Gastroesophageal sphincter (tissue), 4 donors: ENCODE measurements around the gene KCNJ12. TPM values are rescaled to one million over a fixed set of nuclear protein-coding genes. Genes with fewer than 3 reads are reported as not detected.
"Not testable (repeated sequence)": the region's sequence is repeated elsewhere in the genome, so short reads cannot be mapped to it uniquely, and the experiment has no call there.

ENCODE experiments used
- ATAC-seq: fragments of 150-250 bp; one replicate; pipeline ENCODE4 v1.9.1; 2016; ENCODE audit warnings: mild to moderate bottlenecking, moderate library complexity
- H3K27ac ChIP-seq, 4 donors: fragments of 200-600 bp; sonication (generic) in 3 of 4; 1 replicate in 3 of 4; 2 replicates in 1 of 4; pipeline ENCODE4 v1.5.1; 2016 to 2019
- H3K27me3 ChIP-seq: fragments of 200-600 bp; sonication (generic); one replicate; pipeline ENCODE4 v1.5.1; 2019
- H3K36me3 ChIP-seq, 2 donors: fragments of 200-600 bp; sonication (generic); one replicate each; pipeline ENCODE4 v1.5.1; 2019; ENCODE audit warnings: control low read depth in 1 of 2
- H3K4me1 ChIP-seq, 3 donors: fragments of 200-600 bp; sonication (generic); 1 replicate in 2 of 3; 2 replicates in 1 of 3; pipeline ENCODE4 v1.5.1; 2016 to 2019; ENCODE audit warnings: control low read depth in 2 of 3
- H3K4me3 ChIP-seq, 2 donors: fragments of 200-600 bp; sonication (generic); one replicate each; pipeline ENCODE4 v1.5.1; 2019; ENCODE audit warnings: mild to moderate bottlenecking in 1 of 2, moderate library complexity in 1 of 2
- H3K9me3 ChIP-seq, 3 donors: fragments of 200-600 bp; sonication (generic); one replicate each; pipeline ENCODE4 v1.5.1; 2017 to 2019; ENCODE audit warnings: control low read depth in 2 of 3
- CTCF ChIP-seq, 4 experiments: fragments of 200-600 bp in 2 of 4; fragments of 450-650 bp in 2 of 4; sonication (generic) in 1 of 4; IDR thresholded peaks; one replicate each; pipeline ENCODE4 v1.5.1; 2017 to 2019; ENCODE audit warnings: antibody characterized with exemption in 4 of 4, mild to moderate bottlenecking in 2 of 4, moderate library complexity in 2 of 4
- EP300 ChIP-seq: sonication (generic); formaldehyde crosslinking; IDR thresholded peaks from one replicate; pipeline ENCODE4 v1.6.1; 2017; ENCODE audit warnings: antibody characterized with exemption, mild to moderate bottlenecking
- POLR2A ChIP-seq, 2 donors: fragments of 450-650 bp; IDR thresholded peaks; one replicate each; pipeline ENCODE4 v1.6.1; 2017; ENCODE audit warnings: antibody characterized with exemption in 2 of 2, mild to moderate bottlenecking in 2 of 2, moderate library complexity in 1 of 2
- POLR2AphosphoS5 ChIP-seq: sonication (generic); formaldehyde crosslinking; IDR thresholded peaks from one replicate; pipeline ENCODE4 v1.6.1; 2017; ENCODE audit warnings: antibody characterized with exemption
- WGBS, 2 donors: methylation state at CpG; one replicate each; pipeline ENCODE4 v1.1.5; 2018; ENCODE audit warnings: low coverage in 1 of 2; 5-methylcytosine and 5-hydroxymethylcytosine counted together
- total RNA-seq, 4 donors: library from RNA; depleted of rRNA; stranded (reverse); fragments of >200 nt; gene quantifications; one replicate each; pipeline ENCODE4 v1.1.0, GENCODE V29; 2016

KCNJ12 gene
- total RNA-seq, 4 donors from 2014 or later = 0.78 to 3.1 (median 1.9) TPM

GRCh38 chr17:21419299-21420239, 43.4 kb downstream of the KCNJ12 start:
- no peaks in the 10 kb centered on the region for H3K4me1 ChIP-seq
- no peak overlapping the region for H3K4me3 ChIP-seq
- no peak for TF ChIP-seq EP300
- TF ChIP-seq POLR2A (IDR thresholded peaks at IDR 0.05) = no peak
- no peak for TF ChIP-seq POLR2AphosphoS5
- H3K36me3 ChIP-seq = no peaks in the 10 kb centered on the region
- no peaks in the 10 kb centered on the region for H3K27me3 ChIP-seq
- ATAC-seq = no peak
- H3K27ac ChIP-seq = no peak overlapping the region
- 67 to 82% methylated on average over 6 to 12 of the region's 25 CpGs for WGBS, 2 donors
- no peaks in the 10 kb centered on the region for H3K9me3 ChIP-seq

GRCh38 chr17:21420503-21421090, 44.4 kb downstream of the KCNJ12 start:
- not testable (repeated sequence) for ATAC-seq, H3K27me3 ChIP-seq, H3K4me1 ChIP-seq, H3K4me3 ChIP-seq, H3K36me3 ChIP-seq, H3K9me3 ChIP-seq, H3K27ac ChIP-seq
- no CpG with 5 or more reads among the region's 11 CpGs for WGBS, 2 donors

- not testable (repeated sequence) for H3K9me3 ChIP-seq, H3K27me3 ChIP-seq, H3K36me3 ChIP-seq, H3K4me1 ChIP-seq, H3K4me3 ChIP-seq, H3K27ac ChIP-seq, ATAC-seq
- 84 to 100% methylated on average over 4 to 8 of the region's 20 CpGs for WGBS, 2 donors
Measured at GRCh38 chr17:21421421-21422310, 45.5 kb downstream of the KCNJ12 start.

- not testable (repeated sequence) for H3K4me3 ChIP-seq, H3K27ac ChIP-seq, ATAC-seq, H3K36me3 ChIP-seq, H3K27me3 ChIP-seq, H3K9me3 ChIP-seq, H3K4me1 ChIP-seq
- 70 to 86% methylated on average over 1 to 2 of the region's 14 CpGs for WGBS, 2 donors
Measured at GRCh38 chr17:21422311-21423189, 46.4 kb downstream of the KCNJ12 start.

GRCh38 chr17:21423190-21423493, 47.0 kb downstream of the KCNJ12 start:
- not testable (repeated sequence) for H3K36me3 ChIP-seq, H3K9me3 ChIP-seq, ATAC-seq, H3K27ac ChIP-seq, H3K27me3 ChIP-seq, H3K4me1 ChIP-seq, H3K4me3 ChIP-seq
- no CpG with 5 or more reads among the region's 9 CpGs for WGBS, 2 donors

- not testable (repeated sequence) for H3K4me3 ChIP-seq, H3K4me1 ChIP-seq, H3K36me3 ChIP-seq, H3K9me3 ChIP-seq, H3K27me3 ChIP-seq, H3K27ac ChIP-seq, ATAC-seq
- WGBS, 2 donors = 72 to 93% methylated on average over 2 to 3 of the region's 7 CpGs
Measured at GRCh38 chr17:21424697-21425096, 48.5 kb downstream of the KCNJ12 start.

- ATAC-seq = no peak
- Histone ChIP-seq H3K4me1 (no peaks in the 10 kb centered on the region), H3K27ac (no peak overlapping the region), H3K36me3 (no peaks in the 10 kb centered on the region), H3K4me3 (no peak overlapping the region), H3K9me3 (no peaks in the 10 kb centered on the region), H3K27me3 (no peaks in the 10 kb centered on the region)
- TF ChIP-seq EP300 (no peak), CTCF (IDR thresholded peaks at IDR 0.05) (no peak), POLR2A (IDR thresholded peaks at IDR 0.05) (no peak), POLR2AphosphoS5 (no peak)
- 73% methylated on average over 7 of the region's 10 CpGs; no CpG with 5 or more reads in 1 of the 2 donors for WGBS, 2 donors
Measured at GRCh38 chr17:21425321-21425720, 49.2 kb downstream of the KCNJ12 start.
